Cardiac atrium fibroblast (primary cell): ENCODE measurements around the gene BAG3. TPM values are rescaled to one million over a fixed set of nuclear protein-coding genes. Genes with fewer than 3 reads are reported as not detected.

Source experiments
- total RNA-seq: library from RNA; depleted of rRNA; stranded (reverse); fragments of >200 nt; gene quantifications from 2 replicates; pipeline ENCODE4 v1.2.3, GENCODE V29; 2015

Gene BAG3
- total RNA-seq, result 46.9 and 61.6 TPM in 2 replicates

DNA sequence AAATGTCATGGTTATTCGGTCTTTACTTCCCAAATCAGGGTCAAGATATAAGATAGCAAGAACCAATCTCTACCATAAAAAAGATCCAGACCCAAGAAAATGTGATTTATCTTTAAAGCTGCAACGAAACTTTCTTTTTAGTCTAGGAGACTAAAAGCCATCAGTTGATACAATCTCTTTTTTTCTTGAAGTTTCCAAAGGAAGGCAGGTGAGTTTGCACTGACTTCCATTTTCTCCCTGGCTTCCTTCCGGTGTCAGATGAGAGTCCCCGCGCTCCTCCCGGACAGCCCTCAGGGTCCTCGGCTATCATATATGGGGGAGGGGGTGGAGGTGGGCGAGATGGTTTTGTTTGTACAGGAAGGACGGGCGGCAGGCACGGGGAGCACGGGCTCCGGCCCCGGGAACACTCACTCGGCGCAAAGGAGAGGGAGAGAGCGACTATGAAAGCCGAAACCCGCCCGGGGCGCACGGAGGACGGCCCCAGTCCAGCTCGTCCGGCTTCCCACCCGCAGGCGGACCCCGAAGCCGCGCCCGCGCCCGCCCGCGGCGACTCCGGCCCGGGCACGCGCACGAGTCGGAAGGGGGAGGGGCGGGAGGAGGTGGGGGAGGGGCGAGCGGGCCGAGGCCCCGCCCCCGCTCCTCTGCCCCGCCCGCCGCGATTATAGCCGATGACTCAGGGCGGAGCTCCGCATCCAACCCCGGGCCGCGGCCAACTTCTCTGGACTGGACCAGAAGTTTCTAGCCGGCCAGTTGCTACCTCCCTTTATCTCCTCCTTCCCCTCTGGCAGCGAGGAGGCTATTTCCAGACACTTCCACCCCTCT is at the start of gene BAG3:
Gene BAG3, plus strand, starts transcription at position 689 of the 822 bp plus-strand sequence. CDS start 296 bp downstream, outside the sequence.

DNA sequence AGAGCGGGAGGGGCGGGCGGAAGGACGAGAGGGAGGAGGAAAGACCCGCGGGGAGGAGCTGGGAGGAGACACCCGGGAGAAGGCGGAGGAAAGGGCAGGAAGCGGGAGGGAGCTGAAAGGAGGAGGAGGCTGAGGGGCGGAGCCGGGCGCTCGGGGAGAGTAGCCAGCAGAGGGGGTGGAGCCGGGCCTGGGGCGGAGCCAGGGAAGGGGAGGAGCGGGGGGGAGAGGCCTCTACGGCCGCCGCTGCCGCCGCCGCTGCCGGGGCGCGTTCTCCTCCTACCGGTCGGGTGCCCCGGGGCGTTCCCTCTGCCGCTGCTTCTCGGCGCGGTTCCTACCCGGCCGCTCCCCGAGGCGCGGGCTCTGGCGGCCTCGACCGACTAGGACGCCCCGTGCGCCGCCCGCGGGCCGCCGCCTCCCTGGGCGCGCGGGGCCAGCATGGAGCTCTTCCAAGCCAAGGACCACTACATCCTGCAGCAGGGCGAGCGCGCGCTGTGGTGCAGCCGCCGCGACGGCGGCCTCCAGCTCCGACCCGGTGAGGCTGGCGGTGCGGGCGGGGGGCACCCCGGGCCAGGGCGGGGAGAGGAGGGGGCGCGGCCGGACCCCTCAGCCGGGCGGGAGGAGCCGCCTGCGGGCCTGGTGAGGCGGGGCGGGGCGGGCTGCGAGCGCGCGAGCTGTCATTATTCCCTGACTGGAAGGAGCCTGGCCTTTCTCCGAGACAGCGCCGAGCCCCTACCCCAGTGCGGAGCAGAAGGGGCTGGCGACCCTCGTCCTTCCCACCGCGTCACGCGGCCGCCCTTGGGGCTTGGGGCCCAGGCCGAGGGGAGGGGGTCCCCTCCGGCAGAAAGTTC is 74.9 kb downstream of the BAG3 start, which contains the start of gene INPP5F:
Gene INPP5F, plus strand, starts transcription at position 223 of the 848 bp plus-strand sequence. Its CDS starts 213 bp downstream, at position 436.

Other genes starting within 250 kb of the BAG3 start
- gene RGS10, start 108.7 kb upstream of the BAG3 start, total RNA-seq, result 38.5 and 41.6 TPM in 2 replicates
- 29.3 and 42.4 TPM in 2 replicates for gene TIAL1, start 54.4 kb upstream of the BAG3 start, total RNA-seq
- 6.5 and 9.4 TPM in 2 replicates for gene INPP5F, start 74.7 kb downstream of the BAG3 start, total RNA-seq
- 50.9 and 51.7 TPM in 2 replicates for gene MCMBP, start 221.5 kb downstream of the BAG3 start, total RNA-seq
- gene SEC23IP, start 241.3 kb downstream of the BAG3 start, total RNA-seq, result 18.4 and 25.3 TPM in 2 replicates